GM12872 (cell line): ENCODE measurements around the gene GRM6.

Experiments used
- CTCF ChIP-seq: IDR thresholded peaks from 3 replicates; pipeline ENCODE4 v1.5.1; 2011; ENCODE audit warnings: low read depth, mild to moderate bottlenecking, low read length, moderate library complexity; ENCODE audit not compliant: insufficient read depth

The GRM6 gene

GRCh38 chr5:178981381-178981780 is 13.7 kb downstream of the GRM6 start:
- no peak for TF ChIP-seq CTCF

- TF ChIP-seq CTCF = no peak
Measured at GRCh38 chr5:178965465-178966055, 29.6 kb downstream of the GRM6 start.

GRCh38 chr5:178941361-178941760 is 53.8 kb downstream of the GRM6 start:
- no peak for TF ChIP-seq CTCF

- no peak for TF ChIP-seq CTCF
Measured at GRCh38 chr5:178940569-178941360, 54.4 kb downstream of the GRM6 start, which contains the start of gene ZNF454. Gene ZNF454, plus strand, starts transcription at chr5:178941198. Its CDS starts 1,594 bp downstream, at chr5:178942792.

- no peak for TF ChIP-seq CTCF
Measured at GRCh38 chr5:178931846-178932760, 63.0 kb downstream of the GRM6 start.
